GM15510 (cell line): Measurements from ENCODE around the gene ETV2.

Experiments
- POLR2A ChIP-seq: IDR thresholded peaks from 3 replicates; pipeline ENCODE4 v1.6.1; 2011; ENCODE audit warnings: borderline replicate concordance; ENCODE audit not compliant: insufficient read length; ENCODE audit errors: extremely low read depth

ETV2 gene

GRCh38 chr19:35670686-35671085 is 29.1 kb downstream of the ETV2 start:
- no peak for TF ChIP-seq POLR2A

- no peak for TF ChIP-seq POLR2A
These were observed 30.3 kb downstream of the ETV2 start for GRCh38 chr19:35671818-35672217.

GRCh38 chr19:35673121-35673804 is 31.7 kb downstream of the ETV2 start:
- no peak for TF ChIP-seq POLR2A

GRCh38 chr19:35675589-35676140 is 34.1 kb downstream of the ETV2 start:
- TF ChIP-seq POLR2A, result no peak

GRCh38 chr19:35689836-35690235 is 48.3 kb downstream of the ETV2 start:
- no peak for TF ChIP-seq POLR2A

- TF ChIP-seq POLR2A, result no peak
These were observed 50.5 kb downstream of the ETV2 start for GRCh38 chr19:35692010-35692409.

- TF ChIP-seq POLR2A, result no peak
These were observed 51.9 kb downstream of the ETV2 start for GRCh38 chr19:35693422-35693821.

- no peak for TF ChIP-seq POLR2A
These were observed 52.5 kb downstream of the ETV2 start for GRCh38 chr19:35693835-35694599.
